ENCODE data around the gene RNF8.
"Not testable (repeated sequence)": the region's sequence is repeated elsewhere in the genome, so short reads cannot be mapped to it uniquely, and the experiment has no call there.

Gene RNF8

DNA sequence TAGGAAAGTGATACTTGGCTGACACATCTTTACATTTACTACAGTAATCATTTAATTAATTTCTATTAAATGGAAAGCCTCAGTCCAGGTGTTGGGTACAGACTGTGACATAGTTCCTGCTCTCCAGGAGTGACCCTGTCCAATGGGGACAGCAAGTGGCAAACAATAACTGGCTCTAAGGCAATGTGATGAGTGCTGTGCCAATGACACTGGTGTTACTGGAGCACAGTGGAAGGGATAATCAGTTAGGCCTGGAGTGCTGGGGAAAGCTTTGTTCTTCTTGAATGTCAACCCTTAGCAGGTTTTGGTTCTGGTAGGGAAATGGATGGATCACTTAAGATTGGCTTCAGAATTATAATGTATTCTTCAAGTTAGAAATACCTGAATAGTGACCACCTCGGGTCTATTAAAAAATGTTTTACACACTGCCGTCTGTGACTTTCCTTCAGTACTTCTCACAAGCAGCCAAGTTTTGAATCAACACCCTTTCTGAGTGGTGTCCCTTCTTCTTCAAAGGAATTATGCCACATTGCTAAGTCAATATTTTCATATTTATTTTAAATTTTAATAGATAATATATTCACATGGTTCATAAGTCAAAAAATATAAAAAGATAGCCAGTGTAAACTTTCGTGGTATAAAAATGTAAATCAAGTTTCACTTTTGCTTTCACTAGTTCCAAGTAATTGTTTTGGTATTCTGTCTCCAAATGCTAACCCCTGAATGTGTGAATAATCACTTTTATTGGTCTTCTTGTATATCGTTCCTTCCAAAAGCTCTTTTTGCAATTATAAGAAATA, 88.8 kb downstream of the RNF8 start:
- DNase-seq (ENCODE audit: low read depth in 1 of 2, low spot score in 1 of 2): no peak

DNA sequence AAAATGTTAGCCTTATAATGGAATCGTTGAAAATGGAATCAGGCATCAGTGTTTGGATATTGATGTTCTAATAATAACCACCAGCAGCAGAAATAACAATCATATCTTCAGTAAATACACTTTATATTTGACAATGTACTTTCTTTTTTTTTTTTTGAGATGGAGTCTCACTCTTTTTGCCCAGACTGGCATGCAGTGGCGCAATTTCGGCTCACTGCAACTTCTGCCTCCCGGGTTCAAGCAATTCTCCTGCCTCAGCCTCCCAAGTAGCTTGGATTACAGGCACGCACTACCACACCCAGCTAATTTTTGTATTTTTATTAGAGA, 89.4 kb downstream of the RNF8 start:
- DNase-seq (ENCODE audit: low read depth in 1 of 2, low spot score in 1 of 2): not testable (repeated sequence)
